ENCODE measurements around the gene ZBTB7B.

The ZBTB7B gene

GRCh38 chr1:155040358-155041093, 37.9 kb downstream of the ZBTB7B start:
- Histone ChIP-seq H2BK5ac (ENCODE audit: low read length) (no peak overlapping the region), H3K23ac (ENCODE audit: low read length) (no peak overlapping the region), H3K27me3 (ENCODE audit: insufficient read depth, low read length, poor library complexity) (no peaks in the 10 kb centered on the region), H3K18ac (ENCODE audit: low read length) (no peak overlapping the region), H3K27ac (ENCODE audit: low read depth, low read length) (no peak overlapping the region), H2BK15ac (replicated peaks; ENCODE audit: low read depth) (no peak overlapping the region), H2AK5ac (ENCODE audit: low read length) (no peak overlapping the region), H4K8ac (ENCODE audit: low read depth, low read length) (no peak overlapping the region), H3K79me1 (ENCODE audit: low read length) (no peaks in the 10 kb centered on the region), H3K4ac (ENCODE audit: low read depth, low read length) (no peak overlapping the region), H2BK120ac (ENCODE audit: low read depth, low read length) (no peak overlapping the region), H4K5ac (ENCODE audit: low read length) (no peak overlapping the region), H3K4me1 (ENCODE audit: control insufficient read depth, low read depth, low read length) (peaks cover 2% of the 10 kb centered on the region), H3K36me3 (ENCODE audit: control insufficient read depth, insufficient read depth, low read length) (no peaks in the 10 kb centered on the region), H3K4me2 (ENCODE audit: low read length) (no peak overlapping the region), H3K9ac (ENCODE audit: low read length) (no peak overlapping the region), H3K56ac (ENCODE audit: low read length) (no peak overlapping the region), H3K79me2 (ENCODE audit: control insufficient read depth, insufficient read depth, low read length) (no peaks in the 10 kb centered on the region), H3K4me3 (ENCODE audit: low read length) (no peak overlapping the region)
- WGBS (ENCODE audit: extremely low coverage, insufficient coverage, low lambda C conversion rate) = no CpG with 5 or more reads among the region's 14 CpGs
- no peak for DNase-seq

- Histone ChIP-seq H2BK15ac (replicated peaks; ENCODE audit: low read depth) (no peak overlapping the region), H3K9ac (ENCODE audit: low read length) (no peak overlapping the region), H4K8ac (ENCODE audit: low read depth, low read length) (no peak overlapping the region), H3K4me1 (ENCODE audit: control insufficient read depth, low read depth, low read length) (peaks cover 2% of the 10 kb centered on the region), H2BK5ac (ENCODE audit: low read length) (no peak overlapping the region), H3K27me3 (ENCODE audit: insufficient read depth, low read length, poor library complexity) (no peaks in the 10 kb centered on the region), H3K4ac (ENCODE audit: low read depth, low read length) (no peak overlapping the region), H3K79me1 (ENCODE audit: low read length) (no peaks in the 10 kb centered on the region), H3K79me2 (ENCODE audit: control insufficient read depth, insufficient read depth, low read length) (no peaks in the 10 kb centered on the region), H3K18ac (ENCODE audit: low read length) (no peak overlapping the region), H3K27ac (ENCODE audit: low read depth, low read length) (no peak overlapping the region), H3K4me3 (ENCODE audit: low read length) (no peak overlapping the region), H3K23ac (ENCODE audit: low read length) (no peak overlapping the region), H2BK120ac (ENCODE audit: low read depth, low read length) (no peak overlapping the region), H4K5ac (ENCODE audit: low read length) (no peak overlapping the region), H2AK5ac (ENCODE audit: low read length) (no peak overlapping the region), H3K36me3 (ENCODE audit: control insufficient read depth, insufficient read depth, low read length) (no peaks in the 10 kb centered on the region), H3K4me2 (ENCODE audit: low read length) (no peak overlapping the region), H3K56ac (ENCODE audit: low read length) (no peak overlapping the region)
- no peak for DNase-seq
- WGBS (ENCODE audit: extremely low coverage, insufficient coverage, low lambda C conversion rate) = no CpG with 5 or more reads among the region's 5 CpGs
Observed at GRCh38 chr1:155042789-155043188, 40.2 kb downstream of the ZBTB7B start.

GRCh38 chr1:155043301-155043702, 40.7 kb downstream of the ZBTB7B start:
- no peak overlapping the region for H3K23ac ChIP-seq (ENCODE audit: low read length)
- H3K27me3 ChIP-seq (ENCODE audit: insufficient read depth, low read length, poor library complexity) = no peaks in the 10 kb centered on the region
- H3K18ac ChIP-seq (ENCODE audit: low read length) = no peak overlapping the region
- H3K36me3 ChIP-seq (ENCODE audit: control insufficient read depth, insufficient read depth, low read length) = no peaks in the 10 kb centered on the region
- no peak overlapping the region for H3K4me3 ChIP-seq (ENCODE audit: low read length)
- H3K4me1 ChIP-seq (ENCODE audit: control insufficient read depth, low read depth, low read length) = peaks cover 2% of the 10 kb centered on the region
- no peak overlapping the region for H4K5ac ChIP-seq (ENCODE audit: low read length)
- WGBS (ENCODE audit: extremely low coverage, insufficient coverage, low lambda C conversion rate) = no CpG with 5 or more reads among the region's 12 CpGs
- no peak overlapping the region for H2BK120ac ChIP-seq (ENCODE audit: low read depth, low read length)
- no peak for DNase-seq
- no peaks in the 10 kb centered on the region for H3K79me1 ChIP-seq (ENCODE audit: low read length)
- H3K9ac ChIP-seq (ENCODE audit: low read length) = no peak overlapping the region
- no peak overlapping the region for H2BK5ac ChIP-seq (ENCODE audit: low read length)
- no peak overlapping the region for H3K27ac ChIP-seq (ENCODE audit: low read depth, low read length)
- no peak overlapping the region for H2BK15ac ChIP-seq (replicated peaks; ENCODE audit: low read depth)
- no peak overlapping the region for H3K4ac ChIP-seq (ENCODE audit: low read depth, low read length)
- no peaks in the 10 kb centered on the region for H3K79me2 ChIP-seq (ENCODE audit: control insufficient read depth, insufficient read depth, low read length)
- H2AK5ac ChIP-seq (ENCODE audit: low read length) = no peak overlapping the region
- no peak overlapping the region for H4K8ac ChIP-seq (ENCODE audit: low read depth, low read length)
- H3K56ac ChIP-seq (ENCODE audit: low read length) = no peak overlapping the region
- no peak overlapping the region for H3K4me2 ChIP-seq (ENCODE audit: low read length)

- Histone ChIP-seq H3K36me3 (ENCODE audit: control insufficient read depth, insufficient read depth, low read length) (no peaks in the 10 kb centered on the region), H3K56ac (ENCODE audit: low read length) (no peak overlapping the region), H3K79me2 (ENCODE audit: control insufficient read depth, insufficient read depth, low read length) (no peaks in the 10 kb centered on the region), H3K27ac (ENCODE audit: low read depth, low read length) (no peak overlapping the region), H3K9ac (ENCODE audit: low read length) (no peak overlapping the region), H3K4me3 (ENCODE audit: low read length) (no peak overlapping the region), H3K23ac (ENCODE audit: low read length) (no peak overlapping the region), H2BK120ac (ENCODE audit: low read depth, low read length) (no peak overlapping the region), H3K4me2 (ENCODE audit: low read length) (no peak overlapping the region), H4K5ac (ENCODE audit: low read length) (no peak overlapping the region), H3K4ac (ENCODE audit: low read depth, low read length) (no peak overlapping the region), H2BK15ac (replicated peaks; ENCODE audit: low read depth) (no peak overlapping the region), H3K79me1 (ENCODE audit: low read length) (no peaks in the 10 kb centered on the region), H2BK5ac (ENCODE audit: low read length) (no peak overlapping the region), H2AK5ac (ENCODE audit: low read length) (no peak overlapping the region), H3K4me1 (ENCODE audit: control insufficient read depth, low read depth, low read length) (peaks cover 2% of the 10 kb centered on the region), H3K18ac (ENCODE audit: low read length) (no peak overlapping the region), H3K27me3 (ENCODE audit: insufficient read depth, low read length, poor library complexity) (no peaks in the 10 kb centered on the region), H4K8ac (ENCODE audit: low read depth, low read length) (no peak overlapping the region)
- no CpG with 5 or more reads among the region's 3 CpGs for WGBS (ENCODE audit: extremely low coverage, insufficient coverage, low lambda C conversion rate)
- no peak for DNase-seq
Observed at GRCh38 chr1:155043793-155044192, 41.2 kb downstream of the ZBTB7B start.

GRCh38 chr1:155044365-155044764, 41.8 kb downstream of the ZBTB7B start:
- WGBS (ENCODE audit: extremely low coverage, insufficient coverage, low lambda C conversion rate) = no CpG with 5 or more reads among the region's 6 CpGs
- no peak overlapping the region for H4K8ac ChIP-seq (ENCODE audit: low read depth, low read length)
- H3K79me2 ChIP-seq (ENCODE audit: control insufficient read depth, insufficient read depth, low read length) = no peaks in the 10 kb centered on the region
- H3K4me1 ChIP-seq (ENCODE audit: control insufficient read depth, low read depth, low read length) = peaks cover 2% of the 10 kb centered on the region
- no peak overlapping the region for H2BK120ac ChIP-seq (ENCODE audit: low read depth, low read length)
- no peak overlapping the region for H3K4me2 ChIP-seq (ENCODE audit: low read length)
- no peaks in the 10 kb centered on the region for H3K79me1 ChIP-seq (ENCODE audit: low read length)
- H2AK5ac ChIP-seq (ENCODE audit: low read length) = no peak overlapping the region
- no peaks in the 10 kb centered on the region for H3K27me3 ChIP-seq (ENCODE audit: insufficient read depth, low read length, poor library complexity)
- no peak overlapping the region for H3K23ac ChIP-seq (ENCODE audit: low read length)
- peak overlapping the region; percentile 83 for H3K56ac ChIP-seq (ENCODE audit: low read length)
- H3K4ac ChIP-seq (ENCODE audit: low read depth, low read length) = no peak overlapping the region
- DNase-seq = no peak
- H3K18ac ChIP-seq (ENCODE audit: low read length) = no peak overlapping the region
- H3K9ac ChIP-seq (ENCODE audit: low read length) = peak overlapping the region; percentile 29
- no peak overlapping the region for H2BK15ac ChIP-seq (replicated peaks; ENCODE audit: low read depth)
- no peak overlapping the region for H3K4me3 ChIP-seq (ENCODE audit: low read length)
- H4K5ac ChIP-seq (ENCODE audit: low read length) = no peak overlapping the region
- H2BK5ac ChIP-seq (ENCODE audit: low read length) = no peak overlapping the region
- H3K27ac ChIP-seq (ENCODE audit: low read depth, low read length) = no peak overlapping the region
- H3K36me3 ChIP-seq (ENCODE audit: control insufficient read depth, insufficient read depth, low read length) = no peaks in the 10 kb centered on the region

All from mesendoderm (in vitro differentiated cells).